GM21381 (cell line): Measurements from ENCODE around the gene CCDC197.

Source experiments
- ATAC-seq: cut with Tn5 transposase; IDR thresholded peaks from one replicate; pipeline ENCODE4 v1.9.1; 2021; ENCODE audit warnings: mild to moderate bottlenecking, moderate library complexity; ENCODE audit not compliant: unreplicated experiment

The CCDC197 gene

GRCh38 chr14:94040796-94041195 is 43.7 kb downstream of the CCDC197 start:
- no peak for ATAC-seq

- ATAC-seq, result no peak
These were observed 44.6 kb downstream of the CCDC197 start for GRCh38 chr14:94041551-94042346.

- no peak for ATAC-seq
These were observed 45.5 kb downstream of the CCDC197 start for GRCh38 chr14:94042433-94043091.

GRCh38 chr14:94043111-94043755 is 46.1 kb downstream of the CCDC197 start:
- no peak for ATAC-seq

- no peak for ATAC-seq
These were observed 46.8 kb downstream of the CCDC197 start for GRCh38 chr14:94043756-94044475.

GRCh38 chr14:94044476-94045091 is 47.5 kb downstream of the CCDC197 start:
- ATAC-seq, result no peak

GRCh38 chr14:94045101-94045500 is 48.0 kb downstream of the CCDC197 start:
- ATAC-seq, result no peak

- no peak for ATAC-seq
These were observed 48.7 kb downstream of the CCDC197 start for GRCh38 chr14:94045563-94046345.

GRCh38 chr14:94046696-94047250 is 49.7 kb downstream of the CCDC197 start:
- ATAC-seq, result no peak

- no peak for ATAC-seq
These were observed 50.5 kb downstream of the CCDC197 start for GRCh38 chr14:94047581-94047980.

GRCh38 chr14:94048691-94049624 is 51.9 kb downstream of the CCDC197 start:
- ATAC-seq, result no peak

GRCh38 chr14:94049625-94050023 is 52.5 kb downstream of the CCDC197 start:
- no peak for ATAC-seq

- no peak for ATAC-seq
These were observed 53.3 kb downstream of the CCDC197 start for GRCh38 chr14:94050231-94050880.

- no peak for ATAC-seq
These were observed 54.0 kb downstream of the CCDC197 start for GRCh38 chr14:94051115-94051514.

GRCh38 chr14:94051779-94052178 is 54.7 kb downstream of the CCDC197 start:
- no peak for ATAC-seq

GRCh38 chr14:94052199-94052598 is 55.1 kb downstream of the CCDC197 start:
- ATAC-seq, result no peak

- ATAC-seq, result no peak
These were observed 55.6 kb downstream of the CCDC197 start for GRCh38 chr14:94052662-94053061.

- ATAC-seq, result no peak
These were observed 57.3 kb downstream of the CCDC197 start for GRCh38 chr14:94054401-94054800.
